Left lobe of liver (tissue), 2 donors: Measurements from ENCODE around the gene RALY. TPM values are rescaled to one million over a fixed set of nuclear protein-coding genes. Genes with fewer than 3 reads are reported as not detected.

ENCODE experiments used
- ATAC-seq: fragments of 200-7000 bp; cut with Tn5 transposase; one replicate; pipeline ENCODE4 v1.9.1; 2020; ENCODE audit warnings: mild to moderate bottlenecking, moderate library complexity
- DNase-seq: peaks from one replicate; pipeline ENCODE4 v3.0.0-alpha.2; 2020; ENCODE audit warnings: low spot score
- total RNA-seq: library from RNA; stranded (reverse); gene quantifications from one replicate; pipeline ENCODE4 v1.2.1, GENCODE V29; 2021
- donor health status: DM: no; HTN: no; CAD: no; lungs with moderate emphysema.
- donor health status: DM: no; HTN: yes; CAD: no.

The RALY gene
- total RNA-seq, 1 donor from 2014 or later, result 26.8 TPM

GRCh38 chr20:34074101-34074760 lies 80.5 kb downstream of the RALY start:
- DNase-seq, result no peak
- no peak for ATAC-seq

DNA sequence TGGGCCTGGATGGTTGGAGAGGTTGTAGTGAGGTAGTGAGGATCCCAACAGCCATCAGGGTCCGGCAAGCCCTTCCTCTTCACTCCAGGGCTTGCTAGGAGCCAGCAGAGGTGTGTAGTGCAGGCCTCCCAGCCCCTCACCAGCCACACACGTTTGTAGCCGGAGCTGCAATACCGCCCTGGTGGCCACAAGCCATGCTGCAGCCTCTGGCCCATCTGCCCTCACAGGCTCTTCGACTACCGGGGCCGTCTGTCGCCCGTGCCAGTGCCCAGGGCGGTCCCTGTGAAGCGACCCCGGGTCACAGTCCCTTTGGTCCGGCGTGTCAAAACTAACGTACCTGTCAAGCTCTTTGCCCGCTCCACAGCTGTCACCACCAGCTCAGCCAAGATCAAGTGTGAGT lies 81.9 kb downstream of the RALY start:
- DNase-seq (no peak), ATAC-seq (no peak)

DNA sequence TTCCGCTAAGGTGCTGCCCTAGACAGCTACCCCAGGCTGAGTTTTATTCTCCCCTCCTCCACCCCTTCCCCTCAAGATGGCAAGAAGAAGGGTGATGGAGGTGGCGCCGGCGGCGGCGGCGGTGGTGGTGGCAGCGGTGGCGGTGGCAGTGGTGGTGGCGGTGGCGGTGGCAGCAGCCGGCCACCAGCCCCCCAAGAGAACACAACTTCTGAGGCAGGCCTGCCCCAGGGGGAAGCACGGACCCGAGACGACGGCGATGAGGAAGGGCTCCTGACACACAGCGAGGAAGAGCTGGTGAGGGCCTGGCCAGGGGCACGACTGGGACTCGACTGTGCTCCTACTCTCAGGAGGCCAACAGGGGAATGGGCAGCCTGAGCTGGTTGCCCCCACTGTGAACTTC lies 83.2 kb downstream of the RALY start:
- DNase-seq, result no peak
- ATAC-seq, result no peak

- ATAC-seq (no peak), DNase-seq (no peak)
These were observed 84.8 kb downstream of the RALY start for GRCh38 chr20:34078540-34078939.

GRCh38 chr20:34079818-34080217 lies 86.1 kb downstream of the RALY start:
- DNase-seq (no peak), ATAC-seq (no peak)

DNA sequence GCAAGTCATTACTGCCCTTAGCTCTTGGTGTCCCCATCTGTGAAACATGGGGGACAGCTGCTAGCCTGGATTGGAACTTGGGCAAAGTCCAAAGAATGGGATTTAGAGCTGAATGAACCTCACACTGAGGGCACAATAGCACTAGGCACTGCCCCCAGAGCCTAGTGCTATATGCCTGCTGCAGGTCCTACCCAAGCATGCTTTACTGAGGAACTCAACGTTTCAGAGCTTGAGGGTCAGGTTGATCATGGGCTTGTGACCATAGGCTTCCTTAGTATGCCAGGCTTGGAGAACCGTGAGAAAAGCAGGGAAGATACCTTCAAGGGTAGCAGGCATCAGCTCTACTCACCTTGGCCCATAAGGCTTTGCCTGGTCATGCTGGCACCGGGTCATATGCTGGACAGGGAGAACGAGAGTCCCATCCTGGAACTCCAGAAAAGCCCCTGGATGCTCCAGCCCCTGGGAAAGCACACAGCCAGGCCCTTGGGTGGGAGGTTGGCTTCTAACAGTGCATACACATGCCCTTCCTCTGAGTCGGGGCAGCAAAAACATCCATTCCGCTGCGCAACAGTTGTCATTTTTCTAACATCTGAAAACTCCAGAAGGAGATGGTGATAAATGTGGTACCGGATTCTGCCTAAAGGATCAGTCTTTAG lies 88.6 kb downstream of the RALY start:
- ATAC-seq (no peak), DNase-seq (no peak)

DNA sequence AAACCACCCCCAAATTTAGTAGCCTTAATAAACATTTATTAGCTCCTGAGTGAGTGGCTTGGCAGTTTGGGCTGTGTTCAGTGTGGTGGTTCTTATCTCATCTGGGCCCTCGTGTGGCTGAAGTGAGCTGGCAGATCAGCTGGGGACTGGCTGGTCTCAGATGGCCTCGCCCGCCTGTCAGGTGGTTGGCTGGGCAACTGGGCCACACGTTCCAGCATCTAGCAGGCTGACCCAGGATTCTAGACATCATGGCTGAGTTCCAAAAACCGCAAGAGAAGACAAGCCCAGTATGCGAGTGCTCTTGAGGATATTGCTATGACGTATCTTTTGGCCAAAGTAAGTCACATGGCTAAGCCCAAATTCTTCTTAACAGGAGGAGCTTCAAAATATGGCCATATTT lies 89.4 kb downstream of the RALY start:
- peak; percentile 83 for ATAC-seq
- DNase-seq, result peak; percentile 54

GRCh38 chr20:34083781-34084180 lies 90.1 kb downstream of the RALY start:
- ATAC-seq (no peak), DNase-seq (no peak)

DNA sequence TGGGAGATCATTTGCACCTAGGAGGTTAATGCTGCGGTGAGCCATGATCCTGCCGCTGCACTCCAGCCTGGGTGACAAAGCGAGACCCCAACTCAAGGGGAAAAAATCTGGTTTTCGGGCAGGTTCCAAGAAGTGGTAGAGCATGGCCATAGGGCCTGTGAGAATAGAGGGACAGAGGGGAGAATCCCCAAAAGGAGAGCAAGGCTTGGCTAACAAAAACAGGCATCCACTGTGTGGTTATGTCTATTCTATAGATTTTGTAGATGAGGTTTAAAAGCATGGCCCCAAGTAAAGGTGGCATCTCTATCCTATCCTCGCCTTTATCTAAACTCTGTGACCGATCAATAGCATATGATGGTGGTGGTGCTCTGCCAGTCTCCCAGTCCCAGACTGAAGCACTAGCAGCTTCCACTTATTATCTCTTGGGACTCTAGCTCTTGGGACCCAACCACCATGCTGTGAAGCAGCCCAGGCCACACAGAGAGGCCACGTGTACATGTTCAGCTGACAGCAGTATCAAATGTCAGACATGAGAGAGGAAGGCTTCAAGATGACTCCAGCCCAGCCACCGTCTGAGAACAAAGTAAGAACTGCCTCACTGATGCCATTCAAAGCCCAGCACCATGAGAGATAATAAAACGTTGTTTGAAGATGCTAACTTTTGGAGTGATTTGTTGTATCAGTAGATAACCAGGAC lies 90.7 kb downstream of the RALY start:
- no peak for ATAC-seq
- DNase-seq, result no peak

GRCh38 chr20:34085544-34086040 lies 91.9 kb downstream of the RALY start:
- ATAC-seq (no peak), DNase-seq (no peak)

DNA sequence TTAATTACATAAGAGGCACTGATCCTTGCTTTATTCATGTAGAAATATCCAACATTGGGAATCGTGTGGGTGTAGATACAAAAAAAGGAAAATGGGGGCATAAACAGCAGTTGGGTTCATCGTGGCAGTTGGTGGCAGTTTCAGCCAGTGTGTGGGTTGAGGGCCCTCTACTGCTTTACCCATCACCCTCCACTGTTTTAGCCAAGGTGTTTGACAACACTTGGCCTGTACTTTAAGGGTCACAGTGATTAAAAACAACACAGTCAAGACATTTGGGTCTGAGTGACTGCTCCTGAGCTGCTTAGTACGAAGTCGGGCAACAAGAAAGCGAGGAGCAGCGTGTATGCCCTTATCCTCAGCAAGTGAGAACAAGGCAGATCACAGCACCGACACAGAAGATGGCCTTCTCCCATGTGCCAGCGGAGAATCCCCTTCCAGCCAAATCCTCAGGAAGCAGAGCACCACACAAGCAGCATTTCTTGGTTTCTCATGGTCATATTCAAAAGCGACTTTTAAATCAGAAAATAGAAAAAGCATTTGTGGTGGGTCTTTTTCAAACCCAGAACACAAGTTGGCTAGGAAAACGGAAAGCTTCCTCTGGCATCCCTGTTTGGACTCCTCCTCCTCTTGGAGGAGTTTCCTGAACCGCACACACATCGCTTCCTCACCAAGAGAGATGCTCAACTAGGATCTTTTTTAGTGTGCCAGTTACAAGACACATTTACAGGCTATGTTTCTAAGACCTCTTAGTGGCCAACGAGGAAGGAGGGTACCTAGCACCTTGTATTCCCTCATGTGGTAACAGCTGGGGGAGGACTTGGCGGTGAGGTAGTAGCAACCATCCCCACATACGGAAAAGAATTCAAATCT lies 94.8 kb downstream of the RALY start:
- ATAC-seq (no peak), DNase-seq (no peak)

- DNase-seq (no peak), ATAC-seq (no peak)
These were observed 95.4 kb downstream of the RALY start for GRCh38 chr20:34089175-34089479.

DNA sequence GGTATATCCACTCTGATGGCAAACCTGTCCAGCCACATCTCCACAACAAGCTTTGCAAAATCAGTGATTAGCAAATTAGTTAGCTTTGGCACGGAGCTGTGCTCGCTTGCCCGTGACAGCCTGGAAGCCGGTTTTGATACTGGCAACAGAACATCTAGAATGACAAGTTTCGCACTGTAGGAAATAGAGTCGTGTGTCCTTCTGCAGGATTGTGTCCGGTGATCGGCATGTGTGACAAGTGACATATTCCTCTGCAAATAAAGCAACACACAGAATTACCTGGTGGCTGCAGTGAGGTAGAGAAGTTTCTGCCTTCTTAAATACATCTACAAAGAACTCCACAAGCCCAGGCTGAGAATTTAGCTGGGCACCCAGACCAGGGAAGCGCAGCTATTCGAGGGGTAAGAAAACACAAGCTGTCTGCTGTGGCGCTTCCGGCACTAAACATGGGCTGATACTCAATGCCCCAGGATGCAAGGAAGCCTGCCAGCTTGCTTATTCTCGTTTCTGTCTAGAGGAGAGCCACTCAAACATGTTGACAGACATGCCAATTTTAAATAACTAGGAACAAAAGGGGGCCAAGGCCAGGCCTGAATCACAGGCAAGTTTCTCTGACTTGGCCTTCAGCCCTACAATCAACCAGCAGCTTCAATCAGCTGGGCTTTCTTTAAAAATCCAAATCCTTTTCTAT lies 96.1 kb downstream of the RALY start:
- DNase-seq, result no peak
- ATAC-seq, result no peak

GRCh38 chr20:34090645-34091044 lies 96.9 kb downstream of the RALY start:
- ATAC-seq (no peak), DNase-seq (no peak)

DNA sequence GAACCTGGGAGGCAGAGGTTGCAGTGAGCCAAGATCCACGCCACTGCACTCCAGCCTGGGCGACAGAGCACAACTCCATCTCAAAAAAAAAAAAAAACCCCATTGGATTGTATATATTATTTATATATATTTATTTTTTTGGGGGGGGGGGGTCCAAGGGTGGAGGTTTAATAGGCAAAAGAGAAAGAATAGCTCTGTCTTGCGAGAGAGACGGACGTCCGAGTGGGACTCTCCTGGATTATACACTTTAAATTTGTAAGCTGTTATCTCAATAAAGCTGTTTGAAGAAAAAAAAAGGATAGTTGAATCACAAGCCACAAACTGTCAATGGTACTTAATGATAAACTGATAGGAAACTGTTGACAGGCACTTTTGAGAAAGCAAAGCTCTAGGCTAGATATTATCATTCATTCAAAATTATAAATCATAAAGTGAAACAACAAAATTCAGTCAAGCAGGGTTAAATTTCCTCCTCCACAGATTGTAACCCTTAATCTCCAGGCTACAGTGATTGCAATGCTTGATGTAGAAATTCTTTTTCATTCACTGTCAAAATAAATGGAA lies 98.0 kb downstream of the RALY start:
- no peak for DNase-seq
- ATAC-seq, result no peak

- ATAC-seq, result no peak
- no peak for DNase-seq
These were observed 100.2 kb downstream of the RALY start for GRCh38 chr20:34093895-34094294.

- DNase-seq (no peak), ATAC-seq (no peak)
These were observed 102.1 kb downstream of the RALY start for GRCh38 chr20:34095825-34096224.

GRCh38 chr20:34096699-34097444 lies 103.2 kb downstream of the RALY start:
- no peak for DNase-seq
- no peak for ATAC-seq

DNA sequence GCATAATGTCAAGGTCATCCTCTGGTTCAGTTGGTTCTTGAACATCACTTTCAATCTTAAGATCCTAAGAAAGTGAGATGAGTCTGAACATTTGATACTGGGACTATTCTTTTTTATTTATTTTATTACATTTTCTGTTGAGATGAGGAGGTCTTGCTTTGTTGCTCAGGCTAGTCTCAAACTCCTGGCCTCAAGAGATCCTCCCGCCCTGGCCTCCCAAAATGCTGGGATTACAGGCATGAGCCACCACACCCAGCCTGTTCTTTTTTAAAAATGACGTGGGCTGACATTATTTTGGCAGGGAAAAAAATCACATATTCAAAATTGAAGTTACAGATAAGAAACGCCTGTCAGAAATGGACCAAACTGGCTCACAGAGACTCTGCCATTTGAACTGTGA lies 104.9 kb downstream of the RALY start:
- DNase-seq (no peak), ATAC-seq (no peak)

DNA sequence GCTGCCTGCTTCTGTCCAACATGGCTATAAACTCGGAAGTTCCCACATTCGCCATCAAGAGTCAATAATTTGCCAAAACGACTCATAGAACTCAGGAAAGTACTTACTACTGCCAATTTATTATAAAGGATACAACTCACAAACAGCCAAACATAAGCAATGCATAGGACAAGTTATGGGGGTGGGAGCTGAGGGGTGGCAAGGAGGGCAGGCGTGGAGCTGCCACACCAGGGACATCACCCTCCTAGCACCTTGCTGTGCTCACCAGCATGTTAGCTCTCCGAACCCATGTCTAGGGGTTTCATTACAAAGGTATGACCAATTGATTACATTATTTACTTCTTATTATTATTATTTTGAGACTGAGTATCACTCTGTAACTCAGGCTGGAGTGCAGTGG lies 106.0 kb downstream of the RALY start:
- DNase-seq, result no peak

More for the DNA sequence above, 106.0 kb downstream of the RALY start:
- ATAC-seq, result no peak
